Stimulated activated naive CD4-positive, alpha-beta T cell treated with Interleukin-2 at 50 U/mL for 16 hours (primary cell): ENCODE data around the gene LBHD2.

Experiments used
- DNase-seq: peaks from one replicate; lab custom pipeline; 2025; lab: John Stamatoyannopoulos, UW

The LBHD2 gene

GRCh38 chr14:103091041-103091882 lies 7.3 kb downstream of the LBHD2 start:
- peak; percentile 73 for DNase-seq

- DNase-seq, result no peak
These were observed 7.8 kb downstream of the LBHD2 start for GRCh38 chr14:103091883-103092222.

DNA sequence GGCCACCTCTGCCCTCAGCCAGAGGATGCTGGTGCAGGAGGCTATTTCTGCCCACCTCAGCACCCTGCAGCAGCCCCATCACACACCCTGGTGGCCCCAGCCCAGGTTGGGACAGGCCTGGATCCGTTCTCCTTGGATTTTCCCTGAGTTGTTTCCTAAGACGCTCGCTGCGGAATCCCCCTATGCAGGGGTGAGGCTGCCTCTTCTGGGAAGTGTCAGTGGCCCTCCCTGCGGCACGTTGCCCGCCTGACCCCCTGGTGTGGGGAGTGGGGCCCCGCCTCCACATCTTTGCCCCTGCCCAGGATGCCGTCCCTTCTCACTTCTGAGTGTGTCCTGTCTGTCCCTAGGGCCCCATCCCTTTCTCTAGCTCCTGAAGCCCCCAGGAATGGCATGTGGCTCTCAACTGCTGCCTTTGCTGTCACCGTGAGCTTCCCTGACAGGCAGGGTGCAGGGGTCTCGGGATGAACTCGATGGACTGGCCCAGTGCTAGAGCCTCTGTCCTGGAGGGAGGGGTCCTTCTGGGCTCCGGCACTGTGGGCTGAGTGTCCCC lies 9.9 kb downstream of the LBHD2 start:
- DNase-seq, result no peak

DNA sequence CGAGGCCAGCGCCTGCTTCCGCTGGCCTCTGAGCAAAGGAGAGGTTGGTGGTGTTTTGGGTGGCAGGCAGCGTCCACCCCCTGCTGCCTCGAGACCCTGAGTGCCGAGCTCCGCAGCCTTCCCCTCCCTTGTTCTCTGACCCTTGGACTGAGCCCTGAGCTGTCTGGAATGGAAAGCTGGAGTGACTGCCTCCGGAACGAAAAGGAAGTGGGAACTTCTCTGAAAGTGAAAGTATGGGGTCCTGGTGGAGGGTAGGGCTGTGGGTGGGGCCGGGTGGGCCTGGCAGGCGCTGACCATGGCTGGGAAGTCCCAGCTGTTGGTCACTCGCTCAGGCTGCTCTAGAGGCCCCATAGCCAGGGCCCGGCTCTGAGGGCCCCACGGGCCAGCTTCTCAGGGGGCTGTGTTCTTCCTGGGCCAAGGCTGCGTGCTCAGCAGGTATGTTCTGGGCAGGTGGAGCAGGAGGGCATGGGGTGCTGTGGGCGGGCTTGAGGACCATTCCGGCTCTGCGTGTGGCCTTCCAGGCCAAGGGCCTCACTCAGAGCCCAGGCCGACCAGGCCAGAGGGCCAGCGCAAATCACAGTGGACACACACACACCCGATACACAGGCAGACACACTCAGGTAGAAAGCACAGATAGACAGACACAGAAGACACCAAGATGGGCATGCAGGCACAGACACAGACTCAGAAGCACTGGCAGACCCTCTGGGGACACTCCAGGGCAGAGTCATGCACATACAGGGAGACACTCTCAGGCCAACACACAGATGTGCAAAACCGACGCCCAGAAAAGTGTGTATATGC lies 10.6 kb downstream of the LBHD2 start, which contains the start of gene EXOC3L4:
TSS of gene EXOC3L4 (plus strand) at position 320 of the 804 bp plus-strand sequence. CDS start 5,495 bp downstream, outside the sequence.
- DNase-seq, result no peak

DNA sequence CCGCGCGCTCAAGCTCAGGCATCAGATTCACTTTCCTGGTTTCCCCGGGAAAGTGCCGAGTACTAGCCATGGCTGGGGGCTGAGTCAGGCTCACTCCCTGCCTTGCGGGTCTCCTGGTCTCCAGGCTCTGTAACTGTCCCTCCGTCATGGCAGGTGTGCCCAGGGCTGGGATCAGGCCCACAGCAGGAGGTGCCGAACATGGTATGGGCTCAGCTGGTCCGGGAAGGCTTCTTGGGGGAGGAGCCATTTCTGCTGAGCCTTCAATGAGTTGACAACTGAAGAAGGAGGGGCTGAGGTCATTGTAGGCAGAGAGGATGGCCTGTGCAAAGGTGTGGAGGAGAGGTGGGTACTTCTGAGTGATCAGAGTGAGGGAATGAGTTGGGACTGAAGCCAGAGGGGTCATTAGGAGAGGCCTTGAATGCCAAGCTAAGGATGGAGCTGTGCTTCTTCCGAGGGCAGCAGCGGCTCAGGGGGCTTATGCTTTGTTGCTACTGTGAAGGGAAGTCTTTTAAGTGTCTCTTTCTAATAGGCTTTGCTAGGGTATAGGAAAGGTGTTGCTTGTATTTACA lies 11.3 kb downstream of the LBHD2 start:
- DNase-seq, result no peak

GRCh38 chr14:103096387-103096786 lies 12.4 kb downstream of the LBHD2 start:
- DNase-seq, result no peak

DNA sequence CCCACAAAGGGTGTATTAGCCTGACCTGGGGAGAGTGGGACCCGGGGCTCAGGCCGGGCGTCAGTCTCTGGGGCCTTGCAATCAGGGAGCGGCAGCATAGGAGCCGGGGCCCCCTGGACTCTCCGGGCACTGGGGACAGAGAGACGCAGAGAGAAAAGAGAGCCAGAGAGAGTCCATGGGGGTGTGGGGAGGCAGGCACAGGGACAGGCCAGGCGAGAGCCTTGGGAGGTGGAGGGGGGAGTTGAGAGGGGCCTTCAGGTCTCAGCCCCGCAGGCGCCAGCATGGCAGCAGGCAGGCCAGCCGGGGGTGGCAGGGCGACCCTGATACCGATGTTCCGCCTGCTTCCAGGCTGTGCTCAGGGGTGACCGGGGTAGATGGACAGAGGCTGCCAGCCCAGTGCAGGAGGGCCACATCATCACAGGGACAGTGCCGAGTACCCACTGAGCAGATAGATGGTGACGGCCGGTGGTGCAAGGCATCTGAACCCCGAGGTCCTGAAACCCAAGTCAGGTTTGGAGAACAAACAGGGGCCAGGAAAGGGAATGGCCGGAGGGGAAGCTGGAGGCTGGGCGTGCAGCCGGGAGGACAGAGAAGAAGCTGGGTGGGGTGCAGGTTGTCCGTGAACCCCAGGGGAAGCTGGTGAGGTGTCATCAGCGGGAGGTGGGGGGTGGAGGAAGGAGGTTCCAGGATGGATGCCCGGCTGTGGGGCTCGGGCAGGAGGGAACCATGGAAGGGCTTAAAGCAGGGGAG lies 13.4 kb downstream of the LBHD2 start:
- DNase-seq, result no peak

- DNase-seq, result no peak
These were observed 14.3 kb downstream of the LBHD2 start for GRCh38 chr14:103097994-103098957.

DNA sequence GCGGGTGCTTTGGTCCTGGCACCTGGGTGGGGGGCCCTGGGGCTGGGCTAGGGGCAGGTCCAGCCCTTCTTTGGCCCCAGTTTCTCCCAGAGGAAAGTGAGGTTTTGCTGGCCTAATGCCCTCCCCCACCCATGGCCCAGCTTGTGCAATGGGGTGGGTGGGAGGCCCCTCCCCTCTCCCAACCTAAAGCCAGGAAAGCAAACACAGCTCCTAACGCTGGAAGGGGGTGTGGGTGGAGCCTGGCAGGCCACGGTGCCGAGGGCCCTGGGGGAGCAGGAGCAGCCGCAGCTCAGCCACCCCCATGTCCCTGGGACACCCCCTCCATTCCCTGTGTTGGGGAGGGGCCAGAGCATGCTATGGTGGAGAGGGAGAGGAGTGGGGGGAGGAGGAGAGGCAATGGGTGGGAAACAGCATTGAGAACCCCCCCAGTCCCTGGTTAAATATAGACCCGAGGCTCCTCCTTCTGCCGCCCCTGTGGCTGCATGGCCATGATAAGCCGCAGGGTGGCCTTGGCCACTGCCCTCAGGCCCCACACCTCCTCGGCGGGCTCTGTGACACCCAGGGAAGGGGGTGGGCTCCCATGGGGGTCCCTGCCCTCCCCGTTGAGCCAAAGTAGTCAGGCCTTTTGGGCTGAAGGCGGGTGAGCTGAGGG lies 15.2 kb downstream of the LBHD2 start:
- DNase-seq, result no peak

- DNase-seq, result no peak
These were observed 15.8 kb downstream of the LBHD2 start for GRCh38 chr14:103099733-103100280.

GRCh38 chr14:103100281-103101121 lies 16.5 kb downstream of the LBHD2 start:
- no peak for DNase-seq

DNA sequence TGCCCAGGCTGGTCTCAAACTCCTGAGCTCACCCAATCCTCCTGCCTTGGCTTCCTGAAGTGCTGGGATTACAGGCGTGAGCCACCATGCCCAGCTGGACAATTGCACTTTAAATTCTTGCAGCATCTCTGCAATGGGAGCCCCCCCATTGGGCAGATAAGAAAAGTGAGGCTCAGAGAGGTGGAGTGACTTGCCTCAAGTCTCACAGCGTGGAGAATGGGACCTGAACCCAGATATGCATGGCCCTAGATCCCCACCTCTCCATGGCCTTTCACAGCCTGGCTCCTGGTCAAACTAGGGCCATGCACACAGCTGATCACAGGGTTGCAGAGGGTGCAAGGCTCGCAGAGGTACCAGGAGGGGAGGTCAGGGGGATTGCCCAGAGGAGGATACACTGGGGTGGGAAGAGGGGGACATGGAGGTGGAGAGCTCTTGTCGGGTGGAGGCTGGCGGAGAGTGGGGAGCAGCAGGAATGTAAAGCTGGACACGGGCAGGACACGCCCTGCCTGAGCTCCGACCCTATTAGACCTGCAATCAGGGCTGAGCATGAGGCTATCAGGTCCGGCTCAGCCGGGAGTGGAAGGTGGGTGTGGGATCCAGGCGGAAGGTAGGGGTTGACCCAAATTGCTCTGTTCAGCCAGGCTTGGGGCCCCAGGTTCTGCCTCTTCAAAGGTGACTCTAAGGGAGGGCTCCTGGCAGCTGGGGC lies 17.4 kb downstream of the LBHD2 start:
- DNase-seq, result no peak

DNA sequence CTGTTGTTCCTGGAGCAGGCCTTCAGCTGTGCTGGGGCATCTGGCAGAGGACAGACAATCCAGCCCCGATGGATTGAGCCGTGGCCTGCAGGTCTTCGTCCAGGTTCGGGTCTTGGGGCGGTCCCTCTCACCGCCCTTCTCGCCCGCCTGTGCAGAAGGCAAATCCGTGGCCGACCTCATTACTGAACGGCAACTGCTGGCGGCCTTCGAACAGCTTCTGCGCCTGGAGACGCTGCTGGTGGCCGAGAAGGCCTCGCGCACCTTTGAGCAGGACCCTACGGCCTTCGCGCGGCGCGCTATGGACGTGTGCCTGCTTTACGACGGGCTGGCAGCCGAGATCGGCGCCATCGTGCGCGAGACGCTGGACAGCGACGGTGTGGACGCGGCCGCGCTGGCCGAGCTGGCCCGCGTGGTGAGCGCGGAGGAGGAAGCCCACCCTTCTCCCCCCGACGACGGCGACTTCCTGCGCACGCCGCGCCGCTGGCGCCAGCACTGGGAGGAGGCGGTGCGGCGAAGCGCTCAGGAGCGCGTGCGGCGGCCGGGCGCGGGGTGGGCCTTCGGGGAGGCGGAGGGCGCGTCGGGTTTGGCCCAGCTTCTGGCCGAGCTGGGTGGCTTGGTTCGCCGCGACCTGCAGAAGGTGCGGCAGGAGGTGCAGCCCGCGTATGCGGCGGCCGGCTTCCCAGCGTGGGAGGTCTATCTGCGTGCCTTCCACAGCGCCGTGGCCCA lies 18.1 kb downstream of the LBHD2 start:
- DNase-seq, result no peak

DNA sequence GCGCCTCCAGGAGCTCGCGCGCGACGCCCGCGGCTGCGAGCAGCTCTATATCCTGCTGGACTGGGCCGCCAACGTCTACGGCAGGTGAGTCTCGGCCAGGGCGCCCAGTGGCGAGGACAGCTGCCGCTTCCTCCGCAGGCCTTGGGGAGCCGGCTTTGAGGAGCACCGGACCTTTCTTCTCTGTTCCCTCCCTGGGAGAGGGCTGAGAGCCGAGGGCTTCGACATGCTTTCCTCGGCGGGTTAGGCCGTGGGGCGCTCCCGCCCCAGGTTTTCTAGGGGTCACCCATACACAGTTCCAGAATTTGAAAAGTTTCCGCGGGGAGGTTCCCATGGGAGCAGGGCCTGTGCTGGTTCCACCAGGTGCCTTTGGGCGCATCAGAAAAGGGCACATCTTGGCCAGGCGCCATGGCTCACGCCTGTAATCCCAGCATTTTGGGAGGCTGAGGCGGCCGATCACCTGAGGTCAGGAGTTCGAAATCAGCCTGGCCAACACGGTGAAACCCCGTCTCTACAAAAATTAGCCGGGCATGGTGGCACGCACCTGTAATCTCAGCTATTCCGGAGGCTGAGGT lies 18.8 kb downstream of the LBHD2 start:
- DNase-seq, result no peak

DNA sequence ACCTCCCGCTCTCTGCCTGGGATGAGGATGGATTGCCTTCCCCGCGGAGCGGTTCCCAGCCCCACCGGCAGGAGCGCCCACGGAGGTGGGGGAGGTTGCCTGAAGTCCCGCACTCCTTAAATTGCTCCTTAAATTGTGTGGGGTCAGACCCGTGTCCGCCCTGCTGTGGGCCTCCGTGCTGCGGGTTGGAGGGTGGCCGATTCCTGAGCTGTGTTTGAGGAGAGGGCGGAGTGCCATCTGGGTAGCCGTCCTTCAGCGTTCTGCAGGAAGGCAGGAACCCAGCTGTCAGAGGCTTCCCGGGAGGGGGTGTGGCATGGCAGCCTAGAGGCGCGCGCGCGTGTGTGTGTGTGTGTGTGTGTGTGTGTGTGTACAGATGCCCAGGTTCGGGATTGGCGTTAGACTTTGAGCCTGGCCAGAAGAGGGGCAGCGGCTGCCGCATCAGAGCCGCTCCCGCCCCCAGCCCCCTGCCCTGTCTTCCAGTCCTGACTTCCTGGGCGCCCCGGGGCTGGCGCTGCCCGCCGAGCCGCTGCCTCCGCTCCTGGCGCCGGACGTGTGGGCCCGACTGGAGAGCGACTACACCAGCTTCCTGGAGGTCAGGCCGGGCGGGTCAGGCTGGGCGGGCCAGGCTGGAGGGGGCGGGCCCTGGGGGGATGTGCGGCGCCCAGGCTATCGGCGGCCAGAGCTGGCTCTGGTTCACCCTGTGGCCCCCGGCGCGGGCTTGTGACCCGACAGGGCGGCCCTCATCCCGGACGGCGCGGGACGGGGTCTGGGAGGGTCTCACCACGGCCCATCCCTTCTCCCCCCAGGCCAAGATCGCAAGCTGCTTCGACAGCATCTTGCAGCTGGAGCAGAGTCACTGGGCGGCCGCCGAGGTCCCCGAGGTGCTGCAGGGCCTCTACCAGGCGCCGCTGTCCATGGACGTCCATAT lies 19.7 kb downstream of the LBHD2 start:
- no peak for DNase-seq

- DNase-seq, result no peak
These were observed 20.3 kb downstream of the LBHD2 start for GRCh38 chr14:103104389-103104653.
